ENCODE results near the gene FBXO31. TPM values are rescaled to one million over a fixed set of nuclear protein-coding genes. Genes with fewer than 3 reads are reported as not detected.
"Not testable (repeated sequence)": the region's sequence is repeated elsewhere in the genome, so short reads cannot be mapped to it uniquely, and the experiment has no call there.

Gene FBXO31
- total and polyA plus RNA-seq, 10 of the 15 experiments (the other 5 are each of a cell fraction or from before 2014, with no cell fraction given): 0.19 to 33.1 (median 10.3) TPM

DNA sequence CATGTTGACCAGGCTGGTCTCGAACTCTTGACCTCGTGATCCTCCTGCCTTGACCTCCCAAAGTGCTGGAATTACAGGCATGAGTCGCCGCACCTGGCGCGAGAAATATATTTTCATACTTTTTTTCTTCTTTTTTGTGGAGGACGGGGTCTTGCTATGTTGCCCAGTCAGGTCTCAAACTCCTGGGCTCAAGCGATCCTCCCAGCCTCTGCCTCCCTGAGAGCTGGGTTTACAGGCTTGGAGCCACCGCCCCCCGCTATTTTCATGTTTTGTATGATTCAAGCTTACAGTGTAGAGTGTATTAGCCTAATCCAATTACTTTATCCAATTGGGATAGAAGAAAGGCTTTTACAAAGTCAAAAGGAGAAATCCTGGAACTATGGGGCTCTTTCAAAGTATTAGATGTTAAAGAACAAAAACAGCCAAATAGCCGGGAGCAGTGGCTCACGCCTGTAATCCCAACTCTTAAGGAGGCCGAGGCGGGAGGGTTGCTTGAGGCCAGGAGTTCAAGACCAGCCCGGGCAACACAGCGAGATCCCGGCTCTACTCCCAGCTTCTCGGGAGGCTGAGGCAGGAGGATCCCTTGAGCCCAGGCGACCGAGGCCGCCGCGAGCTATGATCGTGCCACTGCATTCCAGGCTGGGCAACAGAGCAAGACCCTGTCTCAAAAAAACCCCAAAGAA is 7.2 kb upstream of the FBXO31 start (continued):
- TF ChIP-seq, protein P1, sequence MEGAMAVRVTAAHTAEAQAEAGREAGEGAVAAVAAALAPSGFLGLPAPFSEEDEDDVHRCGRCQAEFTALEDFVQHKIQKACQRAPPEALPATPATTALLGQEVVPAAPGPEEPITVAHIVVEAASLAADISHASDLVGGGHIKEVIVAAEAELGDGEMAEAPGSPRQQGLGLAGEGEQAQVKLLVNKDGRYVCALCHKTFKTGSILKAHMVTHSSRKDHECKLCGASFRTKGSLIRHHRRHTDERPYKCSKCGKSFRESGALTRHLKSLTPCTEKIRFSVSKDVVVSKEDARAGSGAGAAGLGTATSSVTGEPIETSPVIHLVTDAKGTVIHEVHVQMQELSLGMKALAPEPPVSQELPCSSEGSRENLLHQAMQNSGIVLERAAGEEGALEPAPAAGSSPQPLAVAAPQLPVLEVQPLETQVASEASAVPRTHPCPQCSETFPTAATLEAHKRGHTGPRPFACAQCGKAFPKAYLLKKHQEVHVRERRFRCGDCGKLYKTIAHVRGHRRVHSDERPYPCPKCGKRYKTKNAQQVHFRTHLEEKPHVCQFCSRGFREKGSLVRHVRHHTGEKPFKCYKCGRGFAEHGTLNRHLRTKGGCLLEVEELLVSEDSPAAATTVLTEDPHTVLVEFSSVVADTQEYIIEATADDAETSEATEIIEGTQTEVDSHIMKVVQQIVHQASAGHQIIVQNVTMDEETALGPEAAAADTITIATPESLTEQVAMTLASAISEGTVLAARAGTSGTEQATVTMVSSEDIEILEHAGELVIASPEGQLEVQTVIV (IDR thresholded peaks at IDR 0.05; ENCODE audit: borderline replicate concordance, partially characterized antibody): no peak
- TF ChIP-seq HCFC1 (IDR thresholded peaks at IDR 0.05; ENCODE audit: low read length) (no peak), SPI1 (IDR thresholded peaks at IDR 0.05; ENCODE audit: borderline replicate concordance, insufficient read depth, low read depth, low read length) (no peak)

DNA sequence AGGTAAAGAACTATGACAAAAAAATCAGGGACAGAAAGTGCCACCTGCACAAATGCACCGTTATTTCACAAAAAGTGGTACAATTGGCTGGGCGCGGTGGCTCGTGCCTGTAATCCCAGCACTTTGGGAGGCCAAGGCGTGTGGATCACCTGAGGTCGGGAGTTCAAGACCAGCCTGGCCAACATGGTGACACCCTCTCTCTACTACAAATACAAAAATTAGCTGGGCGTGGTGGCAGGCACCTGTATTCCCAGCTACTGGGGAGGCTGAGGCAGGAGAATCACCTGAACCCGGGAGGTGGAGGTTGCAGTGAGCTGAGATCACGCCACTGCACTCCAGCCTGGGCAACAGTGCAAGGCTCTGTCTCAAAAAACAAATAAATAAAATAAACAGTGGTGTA is 6.3 kb upstream of the FBXO31 start:
- FAIRE-seq, CTCF ChIA-PET: not testable (repeated sequence)

More for the DNA sequence above, 6.3 kb upstream of the FBXO31 start:
- 99% methylated on average over 9 of the region's 9 CpGs for WGBS (ENCODE audit: insufficient coverage, insufficient replicate concordance, low lambda C conversion rate, missing lambda C conversion rate)
- ATAC-seq; H3K9me3 ChIP-seq (replicated peaks; ENCODE audit: control insufficient read depth, insufficient read depth, low read length); H3K4me3 ChIP-seq; H3K9ac ChIP-seq (ENCODE audit: control insufficient read depth, insufficient read depth, low read length); H3K4me2 ChIP-seq (ENCODE audit: control insufficient read depth, insufficient read depth); POLR2A ChIA-PET; DNase-seq (ENCODE audit: low read depth, low spot score); RAD21 ChIA-PET (ENCODE audit: unreplicated experiment); H3K79me2 ChIP-seq (ENCODE audit: control insufficient read depth, insufficient read depth, low read length); H4K20me1 ChIP-seq (ENCODE audit: control insufficient read depth, insufficient read depth); H3K36me3 ChIP-seq (ENCODE audit: control insufficient read depth in 2 of 2, insufficient read depth in 2 of 2, low read length in 1 of 2); H3K27ac ChIP-seq (ENCODE audit: control insufficient read depth, insufficient read depth); H3K27me3 ChIP-seq (replicated peaks in 1 of 2; ENCODE audit: control insufficient read depth in 2 of 2, insufficient read depth in 2 of 2, low read length in 1 of 2); BruUV-seq (replicated peaks); H2AFZ ChIP-seq (ENCODE audit: control insufficient read depth, low read depth, low read length): not testable (repeated sequence)
- in situ Hi-C loops (cut with MboI) (loop anchor here (10.0 kb wide), 2 partner anchors 475 to 835 kb away; partner anchors contain the start of genes MTHFSD and SLC7A5), intact Hi-C loops (cut with micrococcal nuclease; ENCODE audit: unreplicated experiment) (loop anchor here (2.0 to 10.0 kb wide), 3 partner anchors 377 to 1065 kb away; partner anchors contain the start of genes BANP, KLHDC4 and ZFPM1)
- peaks cover 16% of the 10 kb centered on the region for H3K4me1 ChIP-seq (ENCODE audit: control insufficient read depth, insufficient read depth, low read length)
- SMC1A ChIA-PET (ENCODE audit: uncharacterized antibody, unreplicated experiment): interaction anchor here (1.2 kb wide), 1 partner anchor 383 kb away, joined by 4 read pairs; no protein-coding TSS in a partner anchor
